ENCODE data around the gene SMYD2. TPM values are rescaled to one million over a fixed set of nuclear protein-coding genes. Genes with fewer than 3 reads are reported as not detected.

Gene SMYD2
- total RNA-seq, 2 experiments from 2014 or later: 20.8 to 26.5 TPM

DNA sequence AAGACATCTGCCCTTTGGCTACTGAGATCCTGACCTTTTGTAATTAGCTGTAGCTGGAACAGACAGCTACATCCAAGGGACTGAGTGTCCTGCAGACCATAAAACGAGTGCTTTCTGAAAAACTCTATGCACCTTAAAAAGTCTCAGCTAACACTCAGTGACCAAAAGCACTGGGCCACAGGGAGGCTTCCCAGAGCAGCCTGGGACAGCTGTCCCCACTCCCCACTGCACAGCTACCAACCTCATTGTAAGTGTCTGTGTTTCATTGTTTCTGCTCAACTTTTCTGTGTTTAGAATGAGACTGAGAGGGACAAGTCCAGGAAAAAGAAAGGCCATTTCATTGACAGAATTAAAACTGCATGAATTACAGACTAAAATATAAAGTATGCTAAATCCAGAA is 80.7 kb downstream of the SMYD2 start:
- H3K9me2 ChIP-seq (ENCODE audit: insufficient read depth, low read length): no peaks in the 10 kb centered on the region
- H4K20me1 ChIP-seq (ENCODE audit: insufficient read depth, low read length): no peaks in the 10 kb centered on the region
- intact Hi-C loops (cut with micrococcal nuclease; ENCODE audit: unreplicated experiment): no loop called here
- H3K36me3 ChIP-seq (ENCODE audit: insufficient read depth, low read length): no peaks in the 10 kb centered on the region
- H3K79me2 ChIP-seq (ENCODE audit: insufficient read depth, low read depth, low read length): no peaks in the 10 kb centered on the region
- no TSS peak for BruUV-seq (replicated peaks)
- no peaks in the 10 kb centered on the region for H3K4me1 ChIP-seq (ENCODE audit: insufficient read depth, low read length, poor library complexity, severe bottlenecking)
- no peak for DNase-seq (ENCODE audit: low spot score)
- ChIA-PET CTCF (ENCODE audit: unreplicated experiment) (no interaction called here), POLR2A (no interaction called here)
- H2AFZ ChIP-seq (ENCODE audit: low read length): no peak overlapping the region
- H3K4me2 ChIP-seq (ENCODE audit: low read length): no peak overlapping the region
- H3K27ac ChIP-seq (ENCODE audit: low read depth, low read length, poor library complexity, severe bottlenecking): no peak overlapping the region
- H3K9me3 ChIP-seq (ENCODE audit: low read length): no peaks in the 10 kb centered on the region
- H3K4me3 ChIP-seq (ENCODE audit: low read depth, low read length, poor library complexity, severe bottlenecking): no peak overlapping the region
- TF ChIP-seq, protein P1, sequence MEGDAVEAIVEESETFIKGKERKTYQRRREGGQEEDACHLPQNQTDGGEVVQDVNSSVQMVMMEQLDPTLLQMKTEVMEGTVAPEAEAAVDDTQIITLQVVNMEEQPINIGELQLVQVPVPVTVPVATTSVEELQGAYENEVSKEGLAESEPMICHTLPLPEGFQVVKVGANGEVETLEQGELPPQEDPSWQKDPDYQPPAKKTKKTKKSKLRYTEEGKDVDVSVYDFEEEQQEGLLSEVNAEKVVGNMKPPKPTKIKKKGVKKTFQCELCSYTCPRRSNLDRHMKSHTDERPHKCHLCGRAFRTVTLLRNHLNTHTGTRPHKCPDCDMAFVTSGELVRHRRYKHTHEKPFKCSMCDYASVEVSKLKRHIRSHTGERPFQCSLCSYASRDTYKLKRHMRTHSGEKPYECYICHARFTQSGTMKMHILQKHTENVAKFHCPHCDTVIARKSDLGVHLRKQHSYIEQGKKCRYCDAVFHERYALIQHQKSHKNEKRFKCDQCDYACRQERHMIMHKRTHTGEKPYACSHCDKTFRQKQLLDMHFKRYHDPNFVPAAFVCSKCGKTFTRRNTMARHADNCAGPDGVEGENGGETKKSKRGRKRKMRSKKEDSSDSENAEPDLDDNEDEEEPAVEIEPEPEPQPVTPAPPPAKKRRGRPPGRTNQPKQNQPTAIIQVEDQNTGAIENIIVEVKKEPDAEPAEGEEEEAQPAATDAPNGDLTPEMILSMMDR (conservative IDR thresholded peaks at IDR 0.05; ENCODE audit: low read length): no peak
- TF ChIP-seq EZH2phosphoT487 (IDR thresholded peaks at IDR 0.05; ENCODE audit: borderline replicate concordance, low read depth, low read length): no peak

DNA sequence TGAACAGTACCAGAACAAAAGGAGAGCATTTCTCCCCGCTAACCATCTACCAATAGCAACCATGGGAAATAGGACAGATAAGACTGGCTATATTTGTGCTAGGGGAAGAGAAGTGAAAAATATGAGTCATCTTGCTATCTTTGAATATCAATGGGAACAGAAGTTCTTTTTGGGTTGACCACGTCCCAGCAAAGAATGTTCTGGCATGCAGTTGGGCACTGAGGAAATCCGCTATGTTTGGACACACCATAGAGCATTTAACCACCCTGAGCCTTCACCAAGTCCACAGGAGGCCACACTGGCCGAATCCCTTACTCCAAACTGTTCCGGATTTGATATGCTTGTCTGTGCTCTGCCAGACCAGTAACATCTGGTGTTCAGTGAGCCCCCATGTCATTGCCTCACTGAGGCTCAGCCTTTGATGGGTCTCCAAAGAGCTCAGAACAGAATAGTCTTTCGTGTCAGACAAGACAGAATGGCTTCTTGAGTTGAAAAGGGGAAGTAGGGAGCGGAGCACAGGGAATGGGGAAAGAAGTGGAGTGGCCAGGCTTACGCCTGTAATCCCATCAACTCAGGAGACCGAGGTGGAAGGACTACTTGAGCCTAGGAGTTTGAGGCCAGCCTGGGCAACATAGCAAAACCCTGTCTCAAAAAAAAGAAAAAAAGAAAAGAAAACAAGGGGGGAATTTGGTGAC is 81.4 kb downstream of the SMYD2 start:
- Histone ChIP-seq H3K4me1 (ENCODE audit: insufficient read depth, low read length, poor library complexity, severe bottlenecking) (no peaks in the 10 kb centered on the region), H3K4me3 (ENCODE audit: low read depth, low read length, poor library complexity, severe bottlenecking) (no peak overlapping the region), H3K36me3 (ENCODE audit: insufficient read depth, low read length) (no peaks in the 10 kb centered on the region), H3K9me3 (ENCODE audit: low read length) (no peaks in the 10 kb centered on the region), H3K9me2 (ENCODE audit: insufficient read depth, low read length) (no peaks in the 10 kb centered on the region), H4K20me1 (ENCODE audit: insufficient read depth, low read length) (no peaks in the 10 kb centered on the region), H2AFZ (ENCODE audit: low read length) (no peak overlapping the region), H3K79me2 (ENCODE audit: insufficient read depth, low read depth, low read length) (no peaks in the 10 kb centered on the region), H3K27ac (ENCODE audit: low read depth, low read length, poor library complexity, severe bottlenecking) (no peak overlapping the region), H3K4me2 (ENCODE audit: low read length) (no peak overlapping the region)
- intact Hi-C loops (cut with micrococcal nuclease; ENCODE audit: unreplicated experiment): no loop called here
- DNase-seq (ENCODE audit: low spot score): no peak
- BruUV-seq (replicated peaks): no TSS peak
- ChIA-PET POLR2A (no interaction called here), CTCF (ENCODE audit: unreplicated experiment) (no interaction called here)
- TF ChIP-seq EZH2phosphoT487 (IDR thresholded peaks at IDR 0.05; ENCODE audit: borderline replicate concordance, low read depth, low read length): no peak
- TF ChIP-seq, protein P1 (conservative IDR thresholded peaks at IDR 0.05; ENCODE audit: low read length): no peak

DNA sequence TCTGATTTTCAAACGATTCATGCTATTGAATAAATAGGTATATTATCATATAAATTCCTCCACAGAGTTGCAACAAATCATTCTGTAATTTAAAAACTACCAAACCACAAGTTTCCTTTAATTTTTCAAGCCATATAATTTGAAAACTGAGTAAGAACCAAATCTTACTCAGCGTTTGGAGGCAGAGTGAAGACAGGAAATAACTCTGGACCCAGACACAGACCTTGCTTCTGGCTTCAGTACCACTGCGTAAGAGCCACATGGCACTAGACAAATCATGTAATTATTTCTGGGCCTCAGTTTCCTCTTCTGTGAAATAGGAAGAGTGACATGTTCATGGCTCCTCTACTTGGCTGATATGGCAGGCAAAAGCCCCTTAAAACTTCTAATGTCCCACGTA is 82.4 kb downstream of the SMYD2 start:
- Histone ChIP-seq H3K9me2 (ENCODE audit: insufficient read depth, low read length) (no peaks in the 10 kb centered on the region), H2AFZ (ENCODE audit: low read length) (no peak overlapping the region), H4K20me1 (ENCODE audit: insufficient read depth, low read length) (no peaks in the 10 kb centered on the region), H3K4me2 (ENCODE audit: low read length) (no peak overlapping the region), H3K4me3 (ENCODE audit: low read depth, low read length, poor library complexity, severe bottlenecking) (no peak overlapping the region), H3K27ac (ENCODE audit: low read depth, low read length, poor library complexity, severe bottlenecking) (no peak overlapping the region), H3K4me1 (ENCODE audit: insufficient read depth, low read length, poor library complexity, severe bottlenecking) (no peaks in the 10 kb centered on the region), H3K9me3 (ENCODE audit: low read length) (no peaks in the 10 kb centered on the region), H3K79me2 (ENCODE audit: insufficient read depth, low read depth, low read length) (no peaks in the 10 kb centered on the region), H3K36me3 (ENCODE audit: insufficient read depth, low read length) (no peaks in the 10 kb centered on the region)
- TF ChIP-seq EZH2phosphoT487 (IDR thresholded peaks at IDR 0.05; ENCODE audit: borderline replicate concordance, low read depth, low read length): no peak
- BruUV-seq (replicated peaks): no TSS peak
- DNase-seq (ENCODE audit: low spot score): no peak
- intact Hi-C loops (cut with micrococcal nuclease; ENCODE audit: unreplicated experiment): no loop called here
- POLR2A ChIA-PET: no interaction called here
- CTCF ChIA-PET (ENCODE audit: unreplicated experiment): no interaction called here

Data from OCI-LY7 (cell line).